Naive thymus-derived CD4-positive, alpha-beta T cell (primary cell): ENCODE results near the gene OLR1. TPM values are rescaled to one million over a fixed set of nuclear protein-coding genes. Genes with fewer than 3 reads are reported as not detected.
"Not testable (repeated sequence)": the region's sequence is repeated elsewhere in the genome, so short reads cannot be mapped to it uniquely, and the experiment has no call there.

Experiments used
- ATAC-seq: fragments of 150-1000 bp; cut with Tn5 transposase; 2 replicates; pipeline ENCODE4 v1.10.0; 2021; ENCODE audit warnings: mild to moderate bottlenecking, moderate library complexity
- CTCF ChIA-PET: fragments of 350-600 bp; sonication (Branson Sonifier 250); formaldehyde crosslinking; loops from one replicate; lab custom pipeline; 2021; ENCODE audit warnings: antibody characterized with exemption; lab: Charles Lee
- POLR2A ChIA-PET: fragments of 350-600 bp; sonication (Branson Sonifier 250); formaldehyde crosslinking; loops from one replicate; lab custom pipeline; 2021; ENCODE audit warnings: antibody characterized with exemption, inconsistent platforms; lab: Charles Lee
- DNase-seq, 9 donors: peaks; one replicate each; pipeline versions ENCODE4 v3.0.0 to v3.0.0-alpha.2; 2020 to 2022; ENCODE audit warnings: mixed read lengths in 1 of 9
- H3K27ac ChIP-seq: one replicate; pipeline ENCODE4 v1.7.0; 2013; ENCODE audit warnings: mild to moderate bottlenecking, low read depth, low read length, moderate library complexity
- H3K27me3 ChIP-seq, 2 donors: one replicate each; pipeline ENCODE4 v1.7.0; 2013; ENCODE audit warnings: low read length in 2 of 2, mild to moderate bottlenecking in 2 of 2, moderate library complexity in 2 of 2; ENCODE audit not compliant: control insufficient read depth in 2 of 2, insufficient read depth in 2 of 2
- H3K36me3 ChIP-seq, 3 experiments: 1 replicate in 2 of 3; 2 replicates in 1 of 3; pipeline ENCODE4 v1.7.0; 2013; ENCODE audit warnings: low read length in 3 of 3, mild to moderate bottlenecking in 3 of 3, moderate library complexity in 1 of 3; ENCODE audit not compliant: insufficient read depth in 3 of 3, control insufficient read depth in 2 of 3
- H3K4me1 ChIP-seq, 2 donors: one replicate each; pipeline ENCODE4 v1.7.0; 2013; ENCODE audit warnings: low read length in 2 of 2, mild to moderate bottlenecking in 2 of 2, moderate library complexity in 1 of 2; ENCODE audit not compliant: control insufficient read depth in 2 of 2, insufficient read depth in 2 of 2
- H3K4me3 ChIP-seq: 2 replicates; pipeline ENCODE4 v1.7.0; 2013; ENCODE audit warnings: mild to moderate bottlenecking, low read length
- H3K9me3 ChIP-seq, 3 experiments: 1 replicate in 2 of 3; 2 replicates in 1 of 3; pipeline ENCODE4 v1.7.0; 2013; ENCODE audit warnings: low read length in 3 of 3; ENCODE audit not compliant: control insufficient read depth in 2 of 3
- H3K27ac Mint-ChIP-seq, 9 donors: one replicate each; pipeline ENCODE4 v1.8.0; 2020 to 2022; ENCODE audit warnings: mixed read lengths in 9 of 9, mild to moderate bottlenecking in 8 of 9, moderate library complexity in 5 of 9, inconsistent platforms in 2 of 9
- H3K27me3 Mint-ChIP-seq, 5 donors: one replicate each; pipeline ENCODE4 v1.8.0; 2021 to 2022; ENCODE audit warnings: mixed read lengths in 5 of 5, mild to moderate bottlenecking in 1 of 5
- H3K36me3 Mint-ChIP-seq, 5 donors: one replicate each; pipeline ENCODE4 v1.8.0; 2020 to 2022; ENCODE audit warnings: mixed read lengths in 5 of 5, mild to moderate bottlenecking in 3 of 5, inconsistent platforms in 1 of 5
- H3K4me1 Mint-ChIP-seq, 7 donors: one replicate each; pipeline ENCODE4 v1.8.0; 2020 to 2022; ENCODE audit warnings: mixed read lengths in 7 of 7, mild to moderate bottlenecking in 3 of 7, inconsistent platforms in 1 of 7
- H3K4me3 Mint-ChIP-seq, 10 donors: one replicate each; pipeline ENCODE4 v1.8.0; 2020 to 2022; ENCODE audit warnings: mild to moderate bottlenecking in 10 of 10, mixed read lengths in 10 of 10, moderate library complexity in 6 of 10, inconsistent platforms in 2 of 10
- H3K9me3 Mint-ChIP-seq, 11 donors: one replicate each; pipeline ENCODE4 v1.8.0; 2020 to 2022; ENCODE audit warnings: mixed read lengths in 11 of 11, mild to moderate bottlenecking in 4 of 11, inconsistent platforms in 1 of 11, moderate library complexity in 1 of 11
- intact Hi-C, 2 donors: fragments of 100-400 bp; cut with micrococcal nuclease; formaldehyde crosslinking; loops; one replicate each; pipeline ENCODE4 v1.15.1; 2023
- polyA plus RNA-seq, 2 donors: library from polyadenylated mRNA; unstranded; fragments of 300-500 nt; fragmentation: Illumina TruSeq; gene quantifications; one replicate each; pipeline ENCODE4 v1.2.3, GENCODE V29; 2021
- total RNA-seq, 6 experiments: library from RNA in 5 of 6; stranded (reverse) in 5 of 6; gene quantifications; 1 replicate in 5 of 6; 2 replicates in 1 of 6; pipeline ENCODE4 v1.2.3 and lab custom pipeline; 2021 to 2026

OLR1 gene
- 1 to 10 TPM in 2 of 5 experiments, not detected in 3; 3.1 to 4.0 TPM for total RNA-seq
- not detected for polyA plus RNA-seq
- total RNA-seq (lab: John Stamatoyannopoulos, UW): not detected

GRCh38 chr12:10171973-10172728 lies at the start of gene OLR1:
Gene OLR1, minus strand, starts transcription at chr12:10172132. Its CDS starts 55 bp downstream, at chr12:10172077.
- peaks cover 10 to 48% (median 19%) of the 10 kb centered on the region in 5 donors for H3K27me3 Mint-ChIP-seq
- Histone ChIP-seq H3K9me3 (no peaks in the 10 kb centered on the region), H3K27me3 (no peaks in the 10 kb centered on the region), H3K4me3 (no peak within 1 kb of the TSS), H3K4me1 (no peaks in the 10 kb centered on the region), H3K27ac (no peak within 1 kb of the TSS), H3K36me3 (no peaks in the 10 kb centered on the region)
- no peaks in the 10 kb centered on the region for H3K4me1 Mint-ChIP-seq
- POLR2A ChIA-PET: no interaction called here
- H3K9me3 Mint-ChIP-seq: peaks cover 0 to 2% (median 0%) of the 10 kb centered on the region in 11 donors
- intact Hi-C loops: no loop called here
- H3K36me3 Mint-ChIP-seq: no peaks in the 10 kb centered on the region
- CTCF ChIA-PET: interaction anchor here (0.6 to 1.0 kb wide), 3 partner anchors 10 to 78 kb away, joined by 3 read pairs; no protein-coding TSS in a partner anchor
- ATAC-seq: no peak
- H3K27ac Mint-ChIP-seq: no peak within 1 kb of the TSS
- H3K4me3 Mint-ChIP-seq: no peak within 1 kb of the TSS
- no peak for DNase-seq

DNA sequence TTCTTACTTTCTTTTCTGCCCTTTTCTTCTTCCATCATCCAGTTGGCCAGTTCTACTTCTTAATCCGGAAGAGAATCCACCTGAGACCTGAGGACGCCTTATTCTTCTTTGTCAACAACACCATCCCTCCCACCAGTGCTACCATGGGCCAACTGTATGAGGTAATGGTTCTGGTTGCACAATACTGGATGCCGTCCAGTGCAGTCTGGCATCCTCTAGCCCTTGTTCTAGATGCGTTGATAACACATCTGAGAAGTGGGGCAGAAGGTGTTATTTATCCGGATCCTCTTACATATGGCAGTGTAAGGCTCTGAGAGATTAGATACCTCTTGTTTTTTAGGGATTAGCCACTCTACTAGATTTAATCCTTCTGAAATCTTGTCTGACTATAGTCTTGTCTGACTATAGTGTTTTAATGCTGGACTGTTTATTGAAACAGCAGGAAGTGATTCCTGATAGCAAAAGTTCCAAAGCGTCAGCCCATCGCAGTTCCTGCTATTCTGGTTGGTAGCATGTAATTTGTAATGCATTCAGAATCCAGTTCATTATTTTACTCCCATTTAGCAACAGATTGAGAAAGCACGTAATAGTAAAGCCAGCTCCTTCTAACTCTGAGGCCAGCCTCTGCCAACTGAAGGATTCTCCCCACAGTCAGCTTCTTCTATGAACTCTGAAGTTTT lies 48.6 kb upstream of the OLR1 start:
- Mint-ChIP-seq H3K4me3 (no peak overlapping the region), H3K27ac (peak overlapping the region in 1 of 9 donors; percentile 28), H3K9me3 (no peaks in the 10 kb centered on the region), H3K36me3 (peaks cover 10 to 42% (median 16%) of the 10 kb centered on the region in 5 donors), H3K4me1 (peaks cover 2 to 14% (median 11%) of the 10 kb centered on the region in 7 donors), H3K27me3 (peaks cover 0 to under 1% (median 0%) of the 10 kb centered on the region in 5 donors)
- ATAC-seq (peak; percentile 29), DNase-seq (no peak)
- Histone ChIP-seq H3K4me3 (no peak overlapping the region), H3K27me3 (no peaks in the 10 kb centered on the region), H3K4me1 (peaks cover 0 to 6% of the 10 kb centered on the region in 2 donors), H3K27ac (no peak overlapping the region), H3K9me3 (no peaks in the 10 kb centered on the region), H3K36me3 (peaks cover 0 to 25% (median 21%) of the 10 kb centered on the region in 3 experiments)
- POLR2A ChIA-PET: no interaction called here
- intact Hi-C loops: no loop called here
- CTCF ChIA-PET: no interaction called here

DNA sequence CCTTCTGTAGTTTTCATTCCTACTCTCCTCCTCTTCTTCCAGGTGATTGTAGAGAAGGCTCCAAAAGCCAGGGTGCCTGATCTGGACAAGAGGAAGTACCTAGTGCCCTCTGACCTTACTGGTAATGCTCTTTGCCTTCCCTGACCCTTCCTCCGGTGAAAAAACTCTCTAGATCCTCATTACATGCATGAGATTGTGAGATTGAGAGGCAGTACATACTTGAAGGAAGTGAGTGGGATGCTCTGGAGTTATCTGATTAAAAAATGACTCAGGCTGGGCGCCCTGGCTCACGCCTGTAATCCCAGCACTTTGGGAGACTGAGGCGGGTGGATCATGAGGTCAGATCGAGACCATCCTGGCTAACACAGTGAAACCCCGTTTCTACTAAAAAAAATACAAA lies 46.1 kb upstream of the OLR1 start:
- Mint-ChIP-seq H3K27ac (no peak overlapping the region), H3K36me3 (peaks cover 5 to 33% (median 16%) of the 10 kb centered on the region in 5 donors), H3K4me3 (no peak overlapping the region), H3K4me1 (peaks cover 14 to 25% (median 22%) of the 10 kb centered on the region in 7 donors), H3K27me3 (peaks cover 0 to 20% (median 0%) of the 10 kb centered on the region in 5 donors), H3K9me3 (no peaks in the 10 kb centered on the region)
- Histone ChIP-seq H3K9me3 (no peaks in the 10 kb centered on the region), H3K4me1 (peaks cover 12 to 22% of the 10 kb centered on the region in 2 donors), H3K27ac (no peak overlapping the region), H3K27me3 (no peaks in the 10 kb centered on the region), H3K4me3 (no peak overlapping the region), H3K36me3 (peaks cover 0 to 27% (median 21%) of the 10 kb centered on the region in 3 experiments)
- ATAC-seq (no peak), DNase-seq (no peak)
- intact Hi-C loops: loop anchor here (10.0 kb wide), 3 partner anchors 147 to 1857 kb away; partner anchors contain the start of gene BCL2L14 (in 1 of the 2)
- ChIA-PET CTCF (no interaction called here), POLR2A (interaction anchor here (0.7 kb wide), 1 partner anchor 40 kb away, joined by 3 read pairs; no protein-coding TSS in a partner anchor)

DNA sequence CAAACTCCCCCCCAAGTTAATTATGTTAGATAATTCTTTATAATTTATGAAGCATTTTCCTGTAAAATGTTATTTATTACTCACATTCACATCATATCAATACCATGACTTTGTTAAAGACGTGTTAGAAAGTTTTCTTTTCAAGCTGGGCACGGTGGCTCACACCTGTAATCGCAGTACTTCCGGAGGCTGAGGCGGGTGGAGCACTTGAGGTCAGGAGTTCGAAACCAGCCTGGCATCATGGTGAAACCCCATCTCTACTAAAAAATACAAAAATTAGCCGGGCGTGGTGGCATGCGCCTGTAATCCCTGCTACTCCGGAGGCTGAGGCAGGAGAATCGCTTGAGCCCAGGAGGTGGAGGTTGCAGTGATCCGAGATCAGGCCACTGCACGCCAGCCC lies 44.0 kb upstream of the OLR1 start:
- H3K9me3 ChIP-seq, H3K4me3 ChIP-seq, CTCF ChIA-PET, ATAC-seq, H3K27ac ChIP-seq, H3K27ac Mint-ChIP-seq, DNase-seq, H3K9me3 Mint-ChIP-seq, POLR2A ChIA-PET, H3K4me3 Mint-ChIP-seq, H3K27me3 ChIP-seq: not testable (repeated sequence)
- intact Hi-C loops: loop anchor here (10.0 kb wide), 3 partner anchors 149 to 1859 kb away; partner anchors contain the start of gene BCL2L14 (in 1 of the 2)
- Mint-ChIP-seq H3K4me1 (peaks cover 14 to 31% (median 25%) of the 10 kb centered on the region in 7 donors), H3K36me3 (peaks cover 0 to 12% (median 9%) of the 10 kb centered on the region in 5 donors), H3K27me3 (peaks cover 0 to 26% (median 0%) of the 10 kb centered on the region in 5 donors)
- Histone ChIP-seq H3K4me1 (peaks cover 12 to 22% of the 10 kb centered on the region in 2 donors), H3K36me3 (peaks cover 0 to 15% (median 6%) of the 10 kb centered on the region in 3 experiments)

DNA sequence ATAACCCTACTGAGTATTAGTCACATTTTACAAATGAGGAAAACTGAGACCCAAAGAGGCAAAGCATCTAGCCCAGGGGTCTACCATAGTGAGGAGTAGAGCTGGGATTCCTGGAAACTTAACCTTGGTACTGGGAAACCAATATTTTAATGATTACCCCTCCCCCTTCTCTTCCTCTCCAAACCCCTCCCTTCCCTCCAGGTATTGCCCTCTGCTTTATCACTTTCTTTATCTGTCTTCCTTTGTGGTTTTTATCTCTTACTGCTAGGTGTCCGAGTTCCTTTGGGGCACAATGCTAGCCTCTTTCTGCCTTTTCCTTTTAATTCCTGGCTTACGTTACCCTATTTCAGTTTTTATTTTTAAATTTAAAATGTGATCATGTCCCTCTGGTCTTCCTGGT lies 43.5 kb upstream of the OLR1 start:
- no peak overlapping the region for H3K27ac ChIP-seq
- no peaks in the 10 kb centered on the region for H3K27me3 ChIP-seq
- DNase-seq: no peak
- POLR2A ChIA-PET: interaction anchor here (0.7 kb wide), 1 partner anchor 8 kb away, joined by 3 read pairs; no protein-coding TSS in a partner anchor
- no peak for ATAC-seq
- H3K4me3 ChIP-seq: peak overlapping the region; percentile 9
- Mint-ChIP-seq H3K27ac (peak overlapping the region in 2 of 9 donors; percentile 32 to 33), H3K36me3 (peaks cover 0 to 7% (median 4%) of the 10 kb centered on the region in 5 donors), H3K4me1 (peaks cover 14 to 31% (median 25%) of the 10 kb centered on the region in 7 donors), H3K27me3 (peaks cover 0 to 26% (median 0%) of the 10 kb centered on the region in 5 donors), H3K4me3 (peak overlapping the region in 5 of 10 donors; percentile 11 to 97 (median 94)), H3K9me3 (peaks cover 0 to 4% (median 0%) of the 10 kb centered on the region in 11 donors)
- CTCF ChIA-PET: no interaction called here
- peaks cover 0 to 13% (median 1%) of the 10 kb centered on the region in 3 experiments for H3K36me3 ChIP-seq
- intact Hi-C loops: loop anchor here (10.0 kb wide), 3 partner anchors 149 to 1859 kb away; partner anchors contain the start of gene BCL2L14 (in 1 of the 2)
- H3K4me1 ChIP-seq: peaks cover 12 to 22% of the 10 kb centered on the region in 2 donors
- no peaks in the 10 kb centered on the region for H3K9me3 ChIP-seq

- ChIA-PET POLR2A (interaction anchor here (0.7 to 0.8 kb wide), 2 partner anchors 9 to 397 kb away, joined by 3 read pairs; no protein-coding TSS in a partner anchor), CTCF (no interaction called here)
- H3K36me3 ChIP-seq: peaks cover 0 to 7% (median 0%) of the 10 kb centered on the region in 3 experiments
- intact Hi-C loops: loop anchor here (5.0 to 10.0 kb wide), 6 partner anchors 150 to 1860 kb away; partner anchors contain the start of gene BCL2L14 (in 1 of the 2)
- H3K4me3 ChIP-seq: peak overlapping the region; percentile 9
- Mint-ChIP-seq H3K36me3 (peaks cover 0 to 2% (median 0%) of the 10 kb centered on the region in 5 donors), H3K4me1 (peaks cover 14 to 31% (median 25%) of the 10 kb centered on the region in 7 donors), H3K9me3 (peaks cover 0 to 4% (median 0%) of the 10 kb centered on the region in 11 donors), H3K27me3 (peaks cover 0 to 28% (median 0%) of the 10 kb centered on the region in 5 donors), H3K27ac (peak overlapping the region in 5 of 9 donors; percentile 91 to 97 (median 94)), H3K4me3 (peak overlapping the region in 9 of 10 donors; percentile 20 to 98 (median 95))
- no peak for DNase-seq
- peaks cover 12 to 22% of the 10 kb centered on the region in 2 donors for H3K4me1 ChIP-seq
- H3K27ac ChIP-seq: no peak overlapping the region
- H3K27me3 ChIP-seq: no peaks in the 10 kb centered on the region
- no peak for ATAC-seq
- H3K9me3 ChIP-seq: no peaks in the 10 kb centered on the region
Observed at GRCh38 chr12:10214895-10215267, 42.9 kb upstream of the OLR1 start.
